GM12874 (cell line): ENCODE data around the gene HES7.

ENCODE experiments used
- TF ChIP-seq, protein P1 (sequence below): IDR thresholded peaks from 2 replicates; pipeline ENCODE4 v1.5.1; 2011; ENCODE audit warnings: low read depth, mild to moderate bottlenecking, control low read depth, low read length, moderate library complexity; ENCODE audit not compliant: insufficient read depth

The HES7 gene

DNA sequence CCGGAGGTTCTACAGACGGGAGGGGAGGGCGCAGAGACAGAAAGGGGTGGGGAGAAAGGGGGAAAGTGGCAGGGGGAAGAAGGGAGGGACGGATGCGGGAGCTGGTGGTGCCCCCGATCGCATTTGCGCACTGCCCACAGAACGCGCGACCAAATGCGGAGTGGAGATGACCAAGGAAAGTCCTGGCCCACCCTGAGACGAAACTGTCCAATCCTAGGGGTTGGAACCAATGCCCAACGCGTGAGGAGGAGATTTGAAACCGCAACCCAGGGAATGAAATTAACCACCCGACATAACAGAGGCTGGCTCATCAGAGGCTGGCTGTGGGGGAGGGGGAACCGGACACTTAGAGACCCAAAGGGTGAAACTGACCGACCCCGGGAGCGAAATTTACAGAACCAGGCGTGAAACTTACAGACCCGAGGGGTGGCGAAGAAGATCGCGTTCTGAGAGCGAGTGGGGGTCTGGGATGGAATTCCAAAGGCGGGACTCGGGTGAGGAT, 1.4 kb downstream of the HES7 start:
- TF ChIP-seq, protein P1, sequence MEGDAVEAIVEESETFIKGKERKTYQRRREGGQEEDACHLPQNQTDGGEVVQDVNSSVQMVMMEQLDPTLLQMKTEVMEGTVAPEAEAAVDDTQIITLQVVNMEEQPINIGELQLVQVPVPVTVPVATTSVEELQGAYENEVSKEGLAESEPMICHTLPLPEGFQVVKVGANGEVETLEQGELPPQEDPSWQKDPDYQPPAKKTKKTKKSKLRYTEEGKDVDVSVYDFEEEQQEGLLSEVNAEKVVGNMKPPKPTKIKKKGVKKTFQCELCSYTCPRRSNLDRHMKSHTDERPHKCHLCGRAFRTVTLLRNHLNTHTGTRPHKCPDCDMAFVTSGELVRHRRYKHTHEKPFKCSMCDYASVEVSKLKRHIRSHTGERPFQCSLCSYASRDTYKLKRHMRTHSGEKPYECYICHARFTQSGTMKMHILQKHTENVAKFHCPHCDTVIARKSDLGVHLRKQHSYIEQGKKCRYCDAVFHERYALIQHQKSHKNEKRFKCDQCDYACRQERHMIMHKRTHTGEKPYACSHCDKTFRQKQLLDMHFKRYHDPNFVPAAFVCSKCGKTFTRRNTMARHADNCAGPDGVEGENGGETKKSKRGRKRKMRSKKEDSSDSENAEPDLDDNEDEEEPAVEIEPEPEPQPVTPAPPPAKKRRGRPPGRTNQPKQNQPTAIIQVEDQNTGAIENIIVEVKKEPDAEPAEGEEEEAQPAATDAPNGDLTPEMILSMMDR, result no peak

DNA sequence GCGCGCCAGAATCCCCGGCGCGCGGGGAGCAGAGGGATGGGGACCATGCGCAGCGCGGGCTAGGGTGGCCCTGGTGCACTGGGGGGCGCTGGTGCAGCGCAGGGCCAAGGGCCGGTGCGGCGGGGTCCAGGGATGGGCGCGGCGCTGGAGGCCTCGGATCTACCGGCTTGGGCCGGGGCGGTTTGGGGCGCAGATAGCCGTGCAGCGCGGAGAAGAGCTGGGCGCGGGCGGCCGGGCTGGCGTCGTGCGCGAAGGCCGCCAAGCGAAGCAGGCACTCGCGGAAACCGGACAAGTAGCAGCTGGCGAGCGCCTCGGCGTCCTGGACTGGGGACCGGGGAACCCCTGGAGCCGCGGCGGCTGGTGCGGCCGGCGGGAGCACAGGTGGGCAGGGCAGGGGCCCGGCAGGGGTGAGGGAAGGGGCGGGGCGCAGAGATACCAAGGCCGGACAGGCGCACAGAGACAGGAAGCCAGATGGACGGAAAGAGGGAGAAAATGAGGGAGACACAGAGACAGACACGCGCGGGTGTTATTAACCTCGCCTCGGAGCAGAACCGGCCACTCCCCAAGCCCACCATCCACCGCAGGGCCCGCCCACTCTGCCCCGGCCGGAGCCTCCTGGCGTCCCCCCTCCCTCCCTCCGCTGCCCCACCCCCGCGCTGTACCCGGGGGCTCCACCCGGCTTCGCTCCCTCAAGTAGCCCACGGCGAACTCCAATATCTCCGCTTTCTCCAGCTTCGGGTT, 2.1 kb downstream of the HES7 start:
- TF ChIP-seq, protein P1, result peak; percentile 86

DNA sequence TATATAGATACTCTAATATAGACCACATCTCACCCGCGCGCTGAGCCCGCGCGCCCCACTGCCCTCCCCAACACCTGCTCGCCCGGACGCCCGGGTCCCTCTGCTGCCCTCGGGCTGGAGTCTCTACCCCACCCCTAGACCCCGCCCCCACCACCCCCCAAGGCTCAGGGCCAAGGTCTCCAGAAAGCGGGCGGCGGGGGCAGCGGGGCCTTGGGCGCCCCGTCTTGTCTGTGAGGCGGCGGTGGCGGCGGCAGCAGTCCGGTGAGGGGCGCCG, 2.6 kb downstream of the HES7 start:
- TF ChIP-seq, protein P1, result no peak

DNA sequence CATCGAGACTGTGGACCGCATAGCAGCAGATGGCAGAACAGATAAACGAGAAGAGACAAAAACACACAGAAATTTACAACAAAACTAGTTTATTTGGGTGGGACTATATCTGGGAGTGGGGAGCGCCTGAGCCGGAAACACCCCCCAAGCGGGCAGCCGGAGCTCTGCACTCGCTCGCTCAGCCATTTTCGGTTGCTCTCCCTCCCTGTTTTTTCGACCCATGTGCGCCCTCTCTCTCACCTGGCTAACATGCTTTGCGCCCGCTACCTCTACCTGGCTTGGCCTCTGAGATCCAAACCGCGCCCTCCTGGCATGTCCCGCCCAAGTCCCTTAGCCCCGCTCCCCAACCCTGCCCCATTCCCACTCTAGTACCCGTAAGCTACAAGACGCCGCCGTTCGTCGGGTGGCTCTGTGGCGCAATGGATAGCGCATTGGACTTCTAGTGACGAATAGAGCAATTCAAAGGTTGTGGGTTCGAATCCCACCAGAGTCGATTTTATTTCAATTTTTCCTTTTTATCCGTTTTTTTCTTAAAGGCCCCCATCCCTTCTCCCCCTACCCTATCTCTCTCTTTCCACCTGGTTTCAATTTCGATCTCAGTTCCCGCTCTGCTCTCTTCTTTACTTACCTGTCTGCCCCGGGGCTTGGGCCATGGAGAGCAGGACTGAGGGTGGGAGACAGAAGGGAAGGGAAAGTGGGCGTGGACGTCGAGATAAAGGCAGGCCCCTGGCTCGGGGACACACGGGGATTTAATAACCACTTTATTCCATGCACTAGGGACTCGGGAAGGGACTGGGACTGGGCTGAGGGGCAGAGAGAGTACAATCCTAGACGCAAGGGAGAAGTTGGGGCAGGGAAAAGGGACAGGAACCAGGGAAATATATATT, 3.1 kb downstream of the HES7 start:
- TF ChIP-seq, protein P1, result peak; percentile 60

DNA sequence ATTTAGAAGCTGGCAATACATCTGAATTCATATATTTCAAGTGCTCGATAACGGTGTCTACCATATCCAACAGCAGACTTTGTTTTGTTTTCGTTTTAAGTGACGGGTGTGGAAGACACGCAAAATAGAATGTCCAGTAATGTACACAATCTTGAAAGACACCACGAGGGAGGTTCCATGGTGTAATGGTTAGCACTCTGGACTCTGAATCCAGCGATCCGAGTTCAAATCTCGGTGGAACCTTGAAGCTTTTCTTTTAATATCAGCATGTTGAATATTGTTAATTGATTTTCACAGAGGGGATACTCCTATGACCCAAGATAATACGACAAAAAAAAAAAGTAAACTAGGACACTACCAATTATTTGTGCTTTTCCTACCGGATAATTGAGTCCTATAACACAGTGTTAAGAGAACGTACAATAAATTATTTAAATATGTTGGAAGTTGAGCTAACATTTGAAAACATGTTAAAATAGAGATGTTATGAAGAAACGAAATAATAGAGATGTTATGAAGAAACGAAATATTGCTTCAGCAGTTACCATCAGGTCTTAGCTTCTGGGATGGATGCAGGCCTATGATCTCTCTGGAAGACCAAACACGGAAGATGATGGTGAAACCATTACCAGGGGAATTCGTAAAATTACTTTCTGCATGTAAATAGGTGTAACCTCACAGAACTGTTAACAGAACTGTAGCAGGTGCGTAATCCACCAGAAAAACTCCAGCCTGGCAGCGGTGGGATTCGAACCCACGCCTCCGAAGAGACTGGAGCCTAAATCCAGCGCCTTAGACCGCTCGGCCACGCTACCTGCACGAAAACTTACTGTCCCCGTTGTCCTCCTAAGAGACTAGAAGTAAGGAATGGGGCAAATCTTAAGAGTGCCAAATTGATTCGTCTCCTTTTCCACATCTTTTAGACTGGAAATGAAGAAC, 4.1 kb downstream of the HES7 start:
- TF ChIP-seq, protein P1, result no peak

DNA sequence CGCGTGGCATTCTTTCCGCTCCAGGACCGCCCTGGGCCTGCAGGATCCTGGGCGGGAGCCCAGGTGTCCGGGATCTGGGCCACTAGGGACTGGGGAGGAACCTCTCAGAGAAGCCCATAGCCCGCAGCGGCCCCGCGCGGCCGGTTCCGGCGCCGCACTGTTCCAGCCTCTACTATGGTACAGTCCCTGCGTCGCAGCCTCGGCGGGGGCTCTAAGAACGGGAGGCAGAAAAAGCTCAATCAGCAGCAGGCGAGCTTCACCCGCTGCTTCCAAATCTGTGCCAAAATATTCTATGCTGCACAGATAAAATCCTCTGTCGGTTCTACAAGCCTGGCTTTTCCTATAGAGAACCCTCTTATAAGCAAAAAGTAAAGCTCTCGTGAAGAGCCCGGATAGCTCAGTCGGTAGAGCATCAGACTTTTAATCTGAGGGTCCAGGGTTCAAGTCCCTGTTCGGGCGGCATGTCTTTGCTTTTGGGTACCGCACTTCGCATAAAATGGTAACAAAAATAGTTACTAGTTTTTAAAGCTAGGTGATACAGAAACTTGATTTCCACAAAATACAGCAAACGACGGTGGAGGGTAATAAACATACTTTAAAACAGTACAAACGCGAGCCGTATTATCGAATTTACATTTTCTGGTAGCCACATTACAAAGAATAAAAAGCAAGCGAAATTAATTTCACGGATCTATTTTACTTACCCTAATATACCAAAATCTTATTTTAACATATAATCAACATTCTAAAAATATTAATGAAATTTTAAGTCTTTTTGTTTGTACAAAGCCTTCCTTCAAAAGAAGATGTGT, 4.9 kb downstream of the HES7 start:
- TF ChIP-seq, protein P1, result peak; percentile 88
